ENCODE results near the gene CRYGB. TPM values are rescaled to one million over a fixed set of nuclear protein-coding genes. Genes with fewer than 3 reads are reported as not detected.
A peak's percentile ranks its signal among the peaks of the same experiment; 100 is the strongest.

The CRYGB gene
- total and polyA plus RNA-seq, 2 of the 13 experiments (the other 11 are each of a cell fraction or from before 2014, with no cell fraction given): not detected

DNA sequence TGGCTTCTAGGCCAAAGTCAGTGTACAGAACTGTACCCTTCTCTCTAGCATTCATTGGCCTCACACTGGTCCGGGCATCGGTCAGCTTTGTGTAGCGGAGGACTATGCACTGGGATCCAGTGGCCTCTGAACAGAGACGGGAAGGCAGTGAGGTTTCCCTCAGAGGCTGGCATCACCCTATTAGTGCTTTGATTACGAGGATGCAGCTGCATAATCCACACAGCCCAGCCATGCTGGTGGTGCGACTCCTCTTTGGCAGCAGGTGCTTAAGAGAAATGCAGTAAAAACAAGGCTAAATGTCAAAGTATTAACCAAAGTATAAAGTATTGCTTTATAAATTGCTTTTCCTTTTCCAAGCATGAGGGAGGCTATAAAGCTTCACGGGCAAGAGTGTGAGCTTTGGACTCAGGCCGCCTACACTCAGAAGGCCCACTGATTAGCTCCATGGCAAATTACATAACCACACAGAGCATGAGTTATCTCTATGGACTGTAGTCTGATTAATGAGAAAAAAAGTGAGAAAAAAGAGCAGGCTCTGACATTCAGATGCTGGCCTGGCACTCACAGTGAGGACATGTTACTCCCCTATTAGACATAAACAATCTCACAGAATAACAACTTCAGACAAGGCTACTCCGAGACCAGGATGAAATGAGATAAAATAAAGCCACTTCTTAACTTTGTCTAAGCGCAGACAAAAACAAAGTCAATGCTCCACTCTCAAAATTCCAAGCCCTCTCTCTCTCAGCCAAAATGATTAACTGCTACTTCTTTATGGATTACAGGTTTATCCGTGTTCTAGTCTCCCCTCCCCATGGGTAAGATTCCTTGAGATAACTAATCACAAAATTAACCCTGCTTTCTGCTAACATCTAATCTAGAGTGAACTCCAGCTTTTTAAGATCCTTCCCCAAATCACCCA lies 9.9 kb downstream of the CRYGB start (continued):
- TF ChIP-seq, protein P1, sequence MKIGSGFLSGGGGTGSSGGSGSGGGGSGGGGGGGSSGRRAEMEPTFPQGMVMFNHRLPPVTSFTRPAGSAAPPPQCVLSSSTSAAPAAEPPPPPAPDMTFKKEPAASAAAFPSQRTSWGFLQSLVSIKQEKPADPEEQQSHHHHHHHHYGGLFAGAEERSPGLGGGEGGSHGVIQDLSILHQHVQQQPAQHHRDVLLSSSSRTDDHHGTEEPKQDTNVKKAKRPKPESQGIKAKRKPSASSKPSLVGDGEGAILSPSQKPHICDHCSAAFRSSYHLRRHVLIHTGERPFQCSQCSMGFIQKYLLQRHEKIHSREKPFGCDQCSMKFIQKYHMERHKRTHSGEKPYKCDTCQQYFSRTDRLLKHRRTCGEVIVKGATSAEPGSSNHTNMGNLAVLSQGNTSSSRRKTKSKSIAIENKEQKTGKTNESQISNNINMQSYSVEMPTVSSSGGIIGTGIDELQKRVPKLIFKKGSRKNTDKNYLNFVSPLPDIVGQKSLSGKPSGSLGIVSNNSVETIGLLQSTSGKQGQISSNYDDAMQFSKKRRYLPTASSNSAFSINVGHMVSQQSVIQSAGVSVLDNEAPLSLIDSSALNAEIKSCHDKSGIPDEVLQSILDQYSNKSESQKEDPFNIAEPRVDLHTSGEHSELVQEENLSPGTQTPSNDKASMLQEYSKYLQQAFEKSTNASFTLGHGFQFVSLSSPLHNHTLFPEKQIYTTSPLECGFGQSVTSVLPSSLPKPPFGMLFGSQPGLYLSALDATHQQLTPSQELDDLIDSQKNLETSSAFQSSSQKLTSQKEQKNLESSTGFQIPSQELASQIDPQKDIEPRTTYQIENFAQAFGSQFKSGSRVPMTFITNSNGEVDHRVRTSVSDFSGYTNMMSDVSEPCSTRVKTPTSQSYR (CRISPR knock-in tag; IDR thresholded peaks at IDR 0.05; ENCODE audit: borderline replicate concordance): no peak
- no peak for TF ChIP-seq ZBTB46 (CRISPR knock-in tag; IDR thresholded peaks at IDR 0.05; ENCODE audit: borderline replicate concordance)
- TF ChIP-seq ZNF547 (CRISPR knock-in tag; IDR thresholded peaks at IDR 0.05): no peak
- TF ChIP-seq ATF4 (CRISPR knock-in tag; IDR thresholded peaks at IDR 0.05): no peak
- no peak for TF ChIP-seq SP5 (CRISPR knock-in tag; IDR thresholded peaks at IDR 0.05; ENCODE audit: borderline replicate concordance, low read depth)
- no peak for TF ChIP-seq ZBTB3 (CRISPR knock-in tag; IDR thresholded peaks at IDR 0.05; ENCODE audit: borderline replicate concordance, low read depth)
- TF ChIP-seq HMGXB4 (CRISPR knock-in tag; IDR thresholded peaks at IDR 0.05; ENCODE audit: borderline replicate concordance in 1 of 2, low read depth in 1 of 2): 0 out of 4 replicates have a peak, but pooled peaks of 1 of the 2 experiments have one; percentile 40
- TF ChIP-seq, protein P2, sequence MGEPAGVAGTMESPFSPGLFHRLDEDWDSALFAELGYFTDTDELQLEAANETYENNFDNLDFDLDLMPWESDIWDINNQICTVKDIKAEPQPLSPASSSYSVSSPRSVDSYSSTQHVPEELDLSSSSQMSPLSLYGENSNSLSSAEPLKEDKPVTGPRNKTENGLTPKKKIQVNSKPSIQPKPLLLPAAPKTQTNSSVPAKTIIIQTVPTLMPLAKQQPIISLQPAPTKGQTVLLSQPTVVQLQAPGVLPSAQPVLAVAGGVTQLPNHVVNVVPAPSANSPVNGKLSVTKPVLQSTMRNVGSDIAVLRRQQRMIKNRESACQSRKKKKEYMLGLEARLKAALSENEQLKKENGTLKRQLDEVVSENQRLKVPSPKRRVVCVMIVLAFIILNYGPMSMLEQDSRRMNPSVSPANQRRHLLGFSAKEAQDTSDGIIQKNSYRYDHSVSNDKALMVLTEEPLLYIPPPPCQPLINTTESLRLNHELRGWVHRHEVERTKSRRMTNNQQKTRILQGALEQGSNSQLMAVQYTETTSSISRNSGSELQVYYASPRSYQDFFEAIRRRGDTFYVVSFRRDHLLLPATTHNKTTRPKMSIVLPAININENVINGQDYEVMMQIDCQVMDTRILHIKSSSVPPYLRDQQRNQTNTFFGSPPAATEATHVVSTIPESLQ (CRISPR knock-in tag; conservative IDR thresholded peaks at IDR 0.05): no peak
- TF ChIP-seq ZNF572 (CRISPR knock-in tag; IDR thresholded peaks at IDR 0.05): no peak
- no peak for TF ChIP-seq ZNF101 (CRISPR knock-in tag; IDR thresholded peaks at IDR 0.05; ENCODE audit: borderline replicate concordance, low read depth)
- 0 out of 2 replicates have a peak, but pooled peaks have one; percentile 11 for TF ChIP-seq ZNF12 (CRISPR knock-in tag; IDR thresholded peaks at IDR 0.05)
- no peak for TF ChIP-seq STAT5B (CRISPR knock-in tag; IDR thresholded peaks at IDR 0.05)
- peak; percentile 75 for TF ChIP-seq TARDBP (CRISPR knock-in tag; IDR thresholded peaks at IDR 0.05)
- TF ChIP-seq ZNF224 (CRISPR knock-in tag; IDR thresholded peaks at IDR 0.05): no peak
- TF ChIP-seq HOXA5 (CRISPR knock-in tag; IDR thresholded peaks at IDR 0.05): 0 out of 2 replicates have a peak, but pooled peaks have one; percentile 35
- no peak for TF ChIP-seq ZNF850 (CRISPR knock-in tag; conservative IDR thresholded peaks at IDR 0.05)
- no peak for TF ChIP-seq ZMAT3 (CRISPR knock-in tag; conservative IDR thresholded peaks at IDR 0.05)

Data from HepG2 (cell line).